Tibial artery (tissue), 4 donors: ENCODE measurements around the gene MCEE.
A peak's percentile ranks its signal among the peaks of the same experiment; 100 is the strongest.
"Not testable (repeated sequence)": the region's sequence is repeated elsewhere in the genome, so short reads cannot be mapped to it uniquely, and the experiment has no call there.

Experiments used
- DNase-seq, 2 donors: peaks; one replicate each; pipeline ENCODE4 v3.0.0-alpha.2; 2019
- H3K27ac ChIP-seq, 2 donors: fragments of 200-600 bp; sonication (generic) in 1 of 2; 1 replicate in 1 of 2; 2 replicates in 1 of 2; pipeline ENCODE4 v1.5.1; 2018 to 2019; ENCODE audit warnings: mild to moderate bottlenecking in 1 of 2
- H3K27me3 ChIP-seq, 2 donors: fragments of 200-600 bp; sonication (generic) in 1 of 2; one replicate each; pipeline versions ENCODE4 v1.5.1 to v1.6.0; 2016 to 2019
- H3K36me3 ChIP-seq, 3 donors: fragments of 200-600 bp; sonication (generic) in 2 of 3; one replicate each; pipeline ENCODE4 v1.5.1; 2016 to 2019; ENCODE audit warnings: mild to moderate bottlenecking in 2 of 3
- H3K4me1 ChIP-seq, 4 donors: fragments of 200-600 bp; sonication (generic) in 2 of 4; 1 replicate in 3 of 4; 2 replicates in 1 of 4; pipeline ENCODE4 v1.5.1; 2016 to 2019
- H3K4me3 ChIP-seq, 2 donors: fragments of 200-600 bp; sonication (generic) in 1 of 2; 1 replicate in 1 of 2; 2 replicates in 1 of 2; pipeline ENCODE4 v1.5.1; 2018 to 2019; ENCODE audit warnings: mild to moderate bottlenecking in 2 of 2
- H3K9me3 ChIP-seq, 3 donors: fragments of 200-600 bp; sonication (generic) in 1 of 3; one replicate each; pipeline ENCODE4 v1.5.1; 2016 to 2019
- CTCF ChIP-seq, 2 experiments: fragments of 200-600 bp in 1 of 2; fragments of 450-650 bp in 1 of 2; IDR thresholded peaks; one replicate each; pipeline ENCODE4 v1.5.1; 2017 to 2019; ENCODE audit warnings: antibody characterized with exemption in 2 of 2, mild to moderate bottlenecking in 1 of 2, moderate library complexity in 1 of 2
- intact Hi-C: fragments of 100-400 bp; cut with DNase I; formaldehyde crosslinking; loops from one replicate; pipeline ENCODE4 v1.15.0; 2023; ENCODE audit warnings: low total_unique reads

Gene MCEE

GRCh38 chr2:71101656-71102055 is 28.4 kb downstream of the MCEE start:
- intact Hi-C loops = no loop called here
- no peaks in the 10 kb centered on the region for H3K9me3 ChIP-seq
- DNase-seq = no peak
- no peak overlapping the region for H3K27ac ChIP-seq
- TF ChIP-seq CTCF (IDR thresholded peaks at IDR 0.05) = no peak
- H3K4me3 ChIP-seq = no peak overlapping the region
- no peaks in the 10 kb centered on the region for H3K27me3 ChIP-seq
- no peaks in the 10 kb centered on the region for H3K36me3 ChIP-seq
- H3K4me1 ChIP-seq = no peaks in the 10 kb centered on the region

GRCh38 chr2:71100195-71100964 is 29.6 kb downstream of the MCEE start:
- intact Hi-C loops = no loop called here
- H3K27ac ChIP-seq = no peak overlapping the region

GRCh38 chr2:71092491-71093260 is 37.4 kb downstream of the MCEE start:
- DNase-seq, H3K4me3 ChIP-seq, H3K9me3 ChIP-seq, H3K27me3 ChIP-seq, H3K4me1 ChIP-seq, H3K36me3 ChIP-seq, intact Hi-C loops, H3K27ac ChIP-seq: not testable (repeated sequence)

More at GRCh38 chr2:71100195-71100964, 29.6 kb downstream of the MCEE start:
- Histone ChIP-seq H3K36me3 (no peaks in the 10 kb centered on the region), H3K4me3 (no peak overlapping the region), H3K4me1 (no peaks in the 10 kb centered on the region), H3K9me3 (no peaks in the 10 kb centered on the region), H3K27me3 (no peaks in the 10 kb centered on the region)
- peak in 1 of 2 donors; percentile 45 for DNase-seq
- TF ChIP-seq CTCF (IDR thresholded peaks at IDR 0.05) = peak; percentile 38 to 56

- H3K4me1 ChIP-seq, intact Hi-C loops, H3K9me3 ChIP-seq, H3K27me3 ChIP-seq, H3K36me3 ChIP-seq, H3K27ac ChIP-seq, H3K4me3 ChIP-seq, DNase-seq: not testable (repeated sequence)
Observed at GRCh38 chr2:71091808-71092207, 38.2 kb downstream of the MCEE start.

GRCh38 chr2:71089475-71089874 is 40.6 kb downstream of the MCEE start:
- H3K27ac ChIP-seq, H3K9me3 ChIP-seq, H3K27me3 ChIP-seq, DNase-seq, H3K36me3 ChIP-seq, H3K4me1 ChIP-seq, intact Hi-C loops, H3K4me3 ChIP-seq: not testable (repeated sequence)

- H3K4me3 ChIP-seq, H3K4me1 ChIP-seq, H3K36me3 ChIP-seq, H3K27me3 ChIP-seq, H3K9me3 ChIP-seq, DNase-seq, intact Hi-C loops, H3K27ac ChIP-seq: not testable (repeated sequence)
Observed at GRCh38 chr2:71085325-71086003, 44.6 kb downstream of the MCEE start.

GRCh38 chr2:71083752-71084312 is 46.2 kb downstream of the MCEE start:
- H3K4me1 ChIP-seq, DNase-seq, H3K27me3 ChIP-seq, H3K27ac ChIP-seq, H3K9me3 ChIP-seq, intact Hi-C loops: not testable (repeated sequence)
- Histone ChIP-seq H3K36me3 (peaks cover 3 to 11% (median 10%) of the 10 kb centered on the region in 3 donors), H3K4me3 (peak overlapping the region in 1 of 2 donors; percentile 14)

- peaks cover 9 to 16% (median 15%) of the 10 kb centered on the region in 3 donors for H3K36me3 ChIP-seq
Observed at GRCh38 chr2:71083297-71083696, 46.7 kb downstream of the MCEE start.

More at GRCh38 chr2:71083297-71083696, 46.7 kb downstream of the MCEE start:
- H3K9me3 ChIP-seq, DNase-seq, H3K27me3 ChIP-seq, H3K27ac ChIP-seq, H3K4me1 ChIP-seq, intact Hi-C loops, H3K4me3 ChIP-seq: not testable (repeated sequence)
